ENCODE data around the gene KIAA0513.

Gene KIAA0513

GRCh38 chr16:85138825-85139627 is 111.4 kb downstream of the KIAA0513 start:
- no peak overlapping the region for H3K27ac ChIP-seq
- ChIA-PET POLR2A (ENCODE audit: low non-redundant PET) (no interaction called here), CTCF (interaction anchor here (1.3 kb wide), 1 partner anchor 9 kb away, joined by 3 read pairs; no protein-coding TSS in a partner anchor)
- DNase-seq (ENCODE audit: low spot score): no peak
- TF ChIP-seq CTCF (conservative IDR thresholded peaks at IDR 0.05; ENCODE audit: low read depth): no peak

- no peak for TF ChIP-seq CTCF (conservative IDR thresholded peaks at IDR 0.05; ENCODE audit: low read depth)
- no peak for DNase-seq (ENCODE audit: low spot score)
- CTCF ChIA-PET: interaction anchor here (1.3 to 1.4 kb wide), 2 partner anchors 9 to 25 kb away, joined by 3 read pairs; no protein-coding TSS in a partner anchor
These were observed 112.3 kb downstream of the KIAA0513 start for GRCh38 chr16:85139881-85140339.

GRCh38 chr16:85140455-85141012 is 112.9 kb downstream of the KIAA0513 start:
- DNase-seq (ENCODE audit: low spot score): no peak
- H3K27ac ChIP-seq: peak overlapping the region; percentile 15; the same call in 1 of the 2 replicates
- POLR2A ChIA-PET (ENCODE audit: low non-redundant PET): no interaction called here
- CTCF ChIA-PET: interaction anchor here (0.6 to 1.4 kb wide), 2 partner anchors 26 to 259 kb away, joined by 3 read pairs; no protein-coding TSS in a partner anchor
- TF ChIP-seq CTCF (conservative IDR thresholded peaks at IDR 0.05; ENCODE audit: low read depth): no peak

More at GRCh38 chr16:85139881-85140339, 112.3 kb downstream of the KIAA0513 start:
- peak overlapping the region; percentile 15; the same call in 1 of the 2 replicates for H3K27ac ChIP-seq
- POLR2A ChIA-PET (ENCODE audit: low non-redundant PET): no interaction called here

- DNase-seq (ENCODE audit: low spot score): no peak
- H3K27ac ChIP-seq: no peak overlapping the region
- ChIA-PET POLR2A (ENCODE audit: low non-redundant PET) (no interaction called here), CTCF (interaction anchor here (0.6 kb wide), 1 partner anchor 258 kb away, joined by 3 read pairs; no protein-coding TSS in a partner anchor)
- no peak for TF ChIP-seq CTCF (conservative IDR thresholded peaks at IDR 0.05; ENCODE audit: low read depth)
These were observed 114.0 kb downstream of the KIAA0513 start for GRCh38 chr16:85141491-85142128.

- TF ChIP-seq CTCF (conservative IDR thresholded peaks at IDR 0.05; ENCODE audit: low read depth): no peak
- no peak overlapping the region for H3K27ac ChIP-seq
- ChIA-PET CTCF (no interaction called here), POLR2A (ENCODE audit: low non-redundant PET) (no interaction called here)
- no peak for DNase-seq (ENCODE audit: low spot score)
These were observed 114.5 kb downstream of the KIAA0513 start for GRCh38 chr16:85142129-85142513.

- no peak for TF ChIP-seq CTCF (conservative IDR thresholded peaks at IDR 0.05; ENCODE audit: low read depth)
- DNase-seq (ENCODE audit: low spot score): no peak
- POLR2A ChIA-PET (ENCODE audit: low non-redundant PET): interaction anchor here (0.6 kb wide), 1 partner anchor 12 kb away, joined by 4 read pairs; no protein-coding TSS in a partner anchor
- H3K27ac ChIP-seq: no peak overlapping the region
- CTCF ChIA-PET: no interaction called here
These were observed 115.2 kb downstream of the KIAA0513 start for GRCh38 chr16:85142771-85143211.

All from RWPE1 (cell line).